ENCODE data around the gene LELP1. TPM values are rescaled to one million over a fixed set of nuclear protein-coding genes. Genes with fewer than 3 reads are reported as not detected.

Gene LELP1
- polyA plus RNA-seq, 3 donors: not detected

DNA sequence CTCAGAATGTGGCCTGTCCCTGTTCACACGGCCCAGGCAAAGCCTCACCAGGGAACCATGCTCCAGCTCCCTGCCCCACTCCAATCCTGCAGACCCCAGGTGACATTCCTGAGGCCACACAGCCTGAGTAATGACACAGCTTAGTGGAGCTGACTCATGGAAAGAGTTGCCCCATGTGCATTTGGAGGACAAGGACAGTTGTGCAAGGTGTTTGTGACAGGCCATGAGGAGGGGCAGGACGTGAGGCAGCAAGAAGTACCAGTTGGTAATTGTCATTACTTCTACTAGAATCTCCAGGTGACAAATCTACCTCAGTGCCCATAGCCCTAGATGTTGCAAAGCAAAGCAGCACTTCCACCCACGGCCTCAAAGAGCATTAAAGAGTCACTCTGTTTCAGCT lies 29.3 kb downstream of the LELP1 start:
- Histone ChIP-seq H3K4me3 (replicated peaks in 1 of 3; ENCODE audit: low read depth in 2 of 3, low read length in 3 of 3) (peak overlapping the region in 1 of 3 experiments; percentile 38), H3K79me2 (ENCODE audit: insufficient read depth, low read length) (no peaks in the 10 kb centered on the region), H4K20me1 (ENCODE audit: insufficient read depth, low read length) (no peaks in the 10 kb centered on the region), H3K27me3 (ENCODE audit: control insufficient read depth in 2 of 2, insufficient read depth in 2 of 2, low read length in 2 of 2) (peaks cover 0 to 4% of the 10 kb centered on the region in 2 donors), H3K9ac (ENCODE audit: insufficient read depth, low read length, poor library complexity, severe bottlenecking) (no peak overlapping the region), H3K9me3 (replicated peaks in 1 of 2; ENCODE audit: control insufficient read depth in 1 of 2, insufficient read depth in 1 of 2, low read length in 2 of 2) (no peaks in the 10 kb centered on the region), H3K4me2 (replicated peaks; ENCODE audit: extremely low read depth, low read length, poor library complexity, severe bottlenecking) (peak overlapping the region; percentile 38), H3K27ac (ENCODE audit: low read depth in 1 of 2, low read length in 2 of 2) (peak overlapping the region in 1 of 2 donors; percentile 37), H3K4me1 (ENCODE audit: control insufficient read depth in 1 of 2, insufficient read depth in 2 of 2, low read length in 2 of 2) (peaks cover 35 to 37% of the 10 kb centered on the region in 2 donors), H2AFZ (ENCODE audit: insufficient read depth, low read depth, low read length, poor library complexity, severe bottlenecking) (no peak overlapping the region), H3K36me3 (replicated peaks in 1 of 2; ENCODE audit: control insufficient read depth in 1 of 2, insufficient read depth in 2 of 2, low read length in 2 of 2) (no peaks in the 10 kb centered on the region)
- Mint-ChIP-seq H3K27ac (peak overlapping the region; percentile 51 to 90 (median 80)), H3K36me3 (no peaks in the 10 kb centered on the region), H3K27me3 (ENCODE audit: low read depth in 3 of 3) (peaks cover 0 to 20% (median 2%) of the 10 kb centered on the region in 3 donors), H3K4me1 (peaks cover 41% of the 10 kb centered on the region), H3K9me3 (no peaks in the 10 kb centered on the region), H3K4me3 (peak overlapping the region in 1 of 2 donors; percentile 75)
- WGBS (ENCODE audit: insufficient coverage): 67% methylated on average over 1 of the region's 3 CpGs
- intact Hi-C loops (cut with micrococcal nuclease): no loop called here
- TF ChIP-seq, protein P1, sequence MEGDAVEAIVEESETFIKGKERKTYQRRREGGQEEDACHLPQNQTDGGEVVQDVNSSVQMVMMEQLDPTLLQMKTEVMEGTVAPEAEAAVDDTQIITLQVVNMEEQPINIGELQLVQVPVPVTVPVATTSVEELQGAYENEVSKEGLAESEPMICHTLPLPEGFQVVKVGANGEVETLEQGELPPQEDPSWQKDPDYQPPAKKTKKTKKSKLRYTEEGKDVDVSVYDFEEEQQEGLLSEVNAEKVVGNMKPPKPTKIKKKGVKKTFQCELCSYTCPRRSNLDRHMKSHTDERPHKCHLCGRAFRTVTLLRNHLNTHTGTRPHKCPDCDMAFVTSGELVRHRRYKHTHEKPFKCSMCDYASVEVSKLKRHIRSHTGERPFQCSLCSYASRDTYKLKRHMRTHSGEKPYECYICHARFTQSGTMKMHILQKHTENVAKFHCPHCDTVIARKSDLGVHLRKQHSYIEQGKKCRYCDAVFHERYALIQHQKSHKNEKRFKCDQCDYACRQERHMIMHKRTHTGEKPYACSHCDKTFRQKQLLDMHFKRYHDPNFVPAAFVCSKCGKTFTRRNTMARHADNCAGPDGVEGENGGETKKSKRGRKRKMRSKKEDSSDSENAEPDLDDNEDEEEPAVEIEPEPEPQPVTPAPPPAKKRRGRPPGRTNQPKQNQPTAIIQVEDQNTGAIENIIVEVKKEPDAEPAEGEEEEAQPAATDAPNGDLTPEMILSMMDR (IDR thresholded peaks at IDR 0.05): no peak
- DNase-seq: peak; percentile 46 to 72 (median 50)

DNA sequence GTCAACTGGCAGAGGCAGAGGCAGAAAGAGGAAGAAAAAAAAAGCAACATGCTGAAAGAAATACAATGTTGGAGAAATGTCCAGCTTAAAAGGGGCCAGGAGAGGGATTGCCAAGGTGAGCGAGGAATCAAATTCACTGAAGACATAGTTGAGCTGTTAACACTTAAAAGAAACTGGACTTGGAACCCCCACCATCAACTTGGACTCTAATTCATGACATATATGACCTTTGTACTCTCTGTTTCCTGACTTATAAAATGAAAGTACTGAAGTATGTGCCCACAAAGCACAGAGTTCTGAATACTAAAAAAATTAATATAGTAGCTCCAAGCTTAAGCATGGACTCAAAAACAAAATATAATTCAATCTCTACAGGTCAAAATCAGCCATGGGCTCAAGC lies 30.2 kb downstream of the LELP1 start:
- TF ChIP-seq, protein P1 (IDR thresholded peaks at IDR 0.05): no peak
- peak overlapping the region in 1 of 3 experiments; percentile 38 for H3K4me3 ChIP-seq (replicated peaks in 1 of 3; ENCODE audit: low read depth in 2 of 3, low read length in 3 of 3)
- H3K27me3 ChIP-seq (ENCODE audit: control insufficient read depth in 2 of 2, insufficient read depth in 2 of 2, low read length in 2 of 2): no peaks in the 10 kb centered on the region
- no peaks in the 10 kb centered on the region for H3K36me3 ChIP-seq (replicated peaks in 1 of 2; ENCODE audit: control insufficient read depth in 1 of 2, insufficient read depth in 2 of 2, low read length in 2 of 2)
- H3K9me3 ChIP-seq (replicated peaks in 1 of 2; ENCODE audit: control insufficient read depth in 1 of 2, insufficient read depth in 1 of 2, low read length in 2 of 2): no peaks in the 10 kb centered on the region
- peak overlapping the region in 5 of 7 donors; percentile 39 to 84 (median 75) for H3K27ac Mint-ChIP-seq
- peak overlapping the region; percentile 41 for H2AFZ ChIP-seq (ENCODE audit: insufficient read depth, low read depth, low read length, poor library complexity, severe bottlenecking)
- H3K27me3 Mint-ChIP-seq (ENCODE audit: low read depth in 3 of 3): peaks cover 0 to 20% (median 2%) of the 10 kb centered on the region in 3 donors
- no peak overlapping the region for H3K9ac ChIP-seq (ENCODE audit: insufficient read depth, low read length, poor library complexity, severe bottlenecking)
- H3K4me1 Mint-ChIP-seq: peaks cover 41% of the 10 kb centered on the region
- intact Hi-C loops (cut with micrococcal nuclease): no loop called here
- DNase-seq: no peak
- H3K36me3 Mint-ChIP-seq: no peaks in the 10 kb centered on the region
- no CpG with 5 or more reads among the region's 1 CpG for WGBS (ENCODE audit: insufficient coverage)
- H3K79me2 ChIP-seq (ENCODE audit: insufficient read depth, low read length): no peaks in the 10 kb centered on the region
- peaks cover 35 to 37% of the 10 kb centered on the region in 2 donors for H3K4me1 ChIP-seq (ENCODE audit: control insufficient read depth in 1 of 2, insufficient read depth in 2 of 2, low read length in 2 of 2)
- H3K27ac ChIP-seq (ENCODE audit: low read depth in 1 of 2, low read length in 2 of 2): peak overlapping the region in 1 of 2 donors; percentile 37
- H4K20me1 ChIP-seq (ENCODE audit: insufficient read depth, low read length): no peaks in the 10 kb centered on the region
- no peaks in the 10 kb centered on the region for H3K9me3 Mint-ChIP-seq
- no peak overlapping the region for H3K4me3 Mint-ChIP-seq
- H3K4me2 ChIP-seq (replicated peaks; ENCODE audit: extremely low read depth, low read length, poor library complexity, severe bottlenecking): peak overlapping the region; percentile 20

Measured in CD14-positive monocyte (primary cell).